GM18499 (cell line): ENCODE measurements around the gene ANKRD42.

ENCODE experiments used
- ATAC-seq: cut with Tn5 transposase; IDR thresholded peaks from one replicate; pipeline ENCODE4 v1.9.1; 2021; ENCODE audit warnings: moderate number of reproducible peaks; ENCODE audit not compliant: insufficient read depth, unreplicated experiment

The ANKRD42 gene

GRCh38 chr11:83193315-83194280 is at the start of gene ANKRD42:
TSS of gene ANKRD42 (plus strand) at chr11:83193712. CDS start at chr11:83194671, 959 bp downstream.
- peak; percentile 83 for ATAC-seq

GRCh38 chr11:83147895-83148294 is 45.6 kb upstream of the ANKRD42 start:
- ATAC-seq = no peak

- ATAC-seq = no peak
Observed at GRCh38 chr11:83150450-83150849, 43.1 kb upstream of the ANKRD42 start.

- ATAC-seq = no peak
Observed at GRCh38 chr11:83151274-83151977, 42.1 kb upstream of the ANKRD42 start.

GRCh38 chr11:83152264-83152663 is 41.2 kb upstream of the ANKRD42 start:
- no peak for ATAC-seq

GRCh38 chr11:83153764-83154163 is 39.7 kb upstream of the ANKRD42 start:
- no peak for ATAC-seq

GRCh38 chr11:83156144-83156995 is 37.1 kb upstream of the ANKRD42 start:
- peak; percentile 95 for ATAC-seq

- ATAC-seq = no peak
Observed at GRCh38 chr11:83156996-83157593, 36.4 kb upstream of the ANKRD42 start, which contains the start of gene PCF11. TSS of gene PCF11 (plus strand) at chr11:83157131. CDS start at chr11:83157440, 309 bp downstream.

- ATAC-seq = no peak
Observed at GRCh38 chr11:83157594-83158356, 35.7 kb upstream of the ANKRD42 start.

GRCh38 chr11:83158357-83158786 is 35.1 kb upstream of the ANKRD42 start:
- ATAC-seq = no peak

GRCh38 chr11:83158965-83159901 is 34.3 kb upstream of the ANKRD42 start:
- ATAC-seq = no peak

- no peak for ATAC-seq
Observed at GRCh38 chr11:83159902-83160865, 33.3 kb upstream of the ANKRD42 start.

- ATAC-seq = no peak
Observed at GRCh38 chr11:83161610-83162199, 31.8 kb upstream of the ANKRD42 start.

GRCh38 chr11:83162377-83162776 is 31.1 kb upstream of the ANKRD42 start:
- peak; percentile 39 for ATAC-seq

- ATAC-seq = no peak
Observed at GRCh38 chr11:83166193-83166866, 27.2 kb upstream of the ANKRD42 start.

- no peak for ATAC-seq
Observed at GRCh38 chr11:83168756-83169155, 24.8 kb upstream of the ANKRD42 start.
